ES-I3 (cell line): ENCODE data around the gene SLC35F6.
"Not testable (repeated sequence)": the region's sequence is repeated elsewhere in the genome, so short reads cannot be mapped to it uniquely, and the experiment has no call there.

ENCODE experiments used
- H3K36me3 ChIP-seq: 2 replicates; pipeline ENCODE4 v1.6.1; 2013; ENCODE audit warnings: mild to moderate bottlenecking, low read length, control low read depth, moderate library complexity; ENCODE audit not compliant: insufficient read depth
- H3K4me1 ChIP-seq: 2 replicates; pipeline ENCODE4 v1.6.1; 2013; ENCODE audit warnings: mild to moderate bottlenecking, control low read depth, low read length; ENCODE audit not compliant: insufficient read depth
- H3K9ac ChIP-seq: 2 replicates; pipeline ENCODE4 v1.6.1; 2013; ENCODE audit warnings: low read depth, mild to moderate bottlenecking, low read length, moderate library complexity
- H3K9me3 ChIP-seq: 2 replicates; pipeline ENCODE4 v1.6.1; 2013; ENCODE audit warnings: mild to moderate bottlenecking, low read length, moderate library complexity; ENCODE audit not compliant: control insufficient read depth, insufficient read depth

SLC35F6 gene

DNA sequence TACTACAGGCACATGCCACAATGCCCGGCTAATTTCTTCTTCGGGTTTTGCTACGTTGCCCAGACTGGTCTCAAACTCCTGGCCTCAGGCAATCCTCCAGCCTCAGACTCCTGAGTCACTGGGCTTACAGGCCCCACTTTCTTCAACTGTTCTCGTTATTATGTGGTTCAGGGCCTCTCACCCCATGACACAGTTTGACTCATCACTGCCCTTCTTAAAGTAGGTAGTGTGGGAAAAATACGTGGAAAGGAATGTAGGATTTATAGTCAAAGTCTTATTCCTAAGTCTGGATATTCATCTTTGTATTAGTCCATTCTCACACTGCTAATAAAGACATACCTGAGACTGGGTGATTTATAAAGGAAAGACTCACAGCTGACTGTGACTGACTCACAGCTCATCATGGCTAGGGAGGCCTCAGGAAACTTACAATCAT is 41.2 kb downstream of the SLC35F6 start:
- H3K9me3 ChIP-seq: no peaks in the 10 kb centered on the region
- H3K9ac ChIP-seq: no peak overlapping the region
- H3K4me1 ChIP-seq: 0 out of 2 replicates have a peak, but pooled peaks cover 4% of the 10 kb centered on the region
- no peaks in the 10 kb centered on the region for H3K36me3 ChIP-seq

DNA sequence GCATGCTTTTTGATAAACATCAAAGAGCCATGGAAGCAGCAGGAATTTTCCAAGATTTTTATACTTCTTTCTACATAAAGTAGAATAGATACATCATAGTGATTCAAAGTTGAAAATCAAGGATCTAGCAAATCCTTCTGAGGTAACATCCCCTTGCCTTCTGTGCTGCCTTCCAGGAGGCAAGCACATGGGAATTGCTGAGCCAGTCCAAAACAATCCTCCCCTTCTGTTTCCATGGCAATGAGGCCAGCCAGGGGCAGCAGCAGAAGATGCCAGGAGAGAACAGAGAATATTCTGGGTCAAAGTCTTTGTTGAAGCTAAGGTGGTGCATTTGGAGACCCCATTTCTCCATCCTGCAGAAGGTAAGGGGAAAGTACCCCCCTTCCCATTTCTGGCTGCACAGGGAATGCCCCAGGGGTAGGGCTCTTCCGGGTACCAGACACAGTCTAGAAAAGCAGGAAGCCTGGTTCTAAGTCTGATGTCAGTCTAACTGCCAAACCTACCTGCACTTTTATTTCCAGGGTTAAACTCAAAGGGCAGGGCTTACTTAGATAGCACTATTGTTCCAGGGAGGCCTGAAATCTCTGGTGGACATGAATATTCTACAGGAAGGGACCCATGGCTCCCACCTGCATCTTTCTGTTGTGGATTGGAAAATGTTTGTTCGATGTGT is 43.8 kb downstream of the SLC35F6 start:
- no peak overlapping the region for H3K9ac ChIP-seq
- peaks cover 8% of the 10 kb centered on the region; the same call in 1 of the 2 replicates for H3K4me1 ChIP-seq
- H3K9me3 ChIP-seq: no peaks in the 10 kb centered on the region
- no peaks in the 10 kb centered on the region for H3K36me3 ChIP-seq

GRCh38 chr2:26809211-26809610 is 45.1 kb downstream of the SLC35F6 start:
- H3K4me1 ChIP-seq: peaks cover 8% of the 10 kb centered on the region; the same call in 1 of the 2 replicates
- H3K9me3 ChIP-seq: no peaks in the 10 kb centered on the region
- H3K9ac ChIP-seq: no peak overlapping the region
- no peaks in the 10 kb centered on the region for H3K36me3 ChIP-seq

DNA sequence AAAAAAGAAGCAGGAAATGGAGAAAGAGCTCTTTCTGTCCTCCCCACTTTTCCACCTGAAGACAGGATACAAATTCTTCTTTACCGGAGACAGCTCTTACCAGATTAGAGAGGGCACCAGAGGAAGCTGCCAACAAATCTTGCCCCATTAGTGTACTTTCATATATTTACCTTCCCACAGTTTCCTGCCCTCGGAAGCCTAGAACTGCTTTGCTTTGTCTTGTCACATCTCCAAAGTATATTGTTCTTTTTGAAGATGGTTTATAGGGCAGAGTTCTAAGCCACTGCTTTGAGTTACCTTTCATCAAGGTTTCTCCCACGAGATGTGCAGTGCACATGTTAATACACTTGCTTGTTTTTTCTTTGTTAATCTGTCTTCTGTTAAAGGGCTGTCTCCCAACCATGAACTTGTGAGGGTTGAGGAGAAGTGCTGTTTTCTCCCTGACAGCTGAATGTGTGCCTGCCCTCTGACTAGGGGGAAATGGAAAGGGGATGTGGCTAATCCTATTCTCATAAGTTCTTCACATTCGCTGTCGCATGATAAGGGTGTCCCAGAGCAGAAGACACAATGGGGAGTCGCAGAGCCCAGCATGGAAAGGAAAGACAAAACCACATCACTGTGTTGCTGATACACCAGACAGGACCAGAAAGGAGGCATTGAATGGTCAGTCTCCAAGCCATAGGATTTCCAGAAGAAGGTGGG is 45.9 kb downstream of the SLC35F6 start:
- H3K9me3 ChIP-seq: no peaks in the 10 kb centered on the region
- H3K9ac ChIP-seq: no peak overlapping the region
- no peaks in the 10 kb centered on the region for H3K36me3 ChIP-seq
- H3K4me1 ChIP-seq: peaks cover 8% of the 10 kb centered on the region; the same call in 1 of the 2 replicates

DNA sequence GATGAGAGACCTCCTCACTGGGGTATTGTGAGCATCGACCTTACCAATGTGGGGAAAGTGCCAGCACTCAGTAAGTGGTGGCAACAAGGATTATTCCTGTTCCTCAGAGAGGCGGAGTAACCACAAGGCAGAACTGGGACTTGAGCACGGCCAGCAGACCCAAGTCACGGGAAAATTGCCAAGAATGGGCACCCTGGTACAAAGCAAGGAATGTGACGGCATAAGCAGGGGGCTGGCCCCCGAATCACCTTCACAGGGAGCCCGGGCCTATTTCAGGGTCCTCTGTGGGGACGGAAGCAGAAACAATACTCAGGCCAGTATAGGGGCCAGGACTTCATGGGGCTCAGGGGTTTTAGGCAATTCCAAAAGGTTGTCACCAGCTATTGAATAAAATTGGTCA is 47.2 kb downstream of the SLC35F6 start:
- Histone ChIP-seq H3K36me3 (no peaks in the 10 kb centered on the region), H3K4me1 (peaks cover 8% of the 10 kb centered on the region; the same call in 1 of the 2 replicates), H3K9me3 (no peaks in the 10 kb centered on the region), H3K9ac (no peak overlapping the region)

DNA sequence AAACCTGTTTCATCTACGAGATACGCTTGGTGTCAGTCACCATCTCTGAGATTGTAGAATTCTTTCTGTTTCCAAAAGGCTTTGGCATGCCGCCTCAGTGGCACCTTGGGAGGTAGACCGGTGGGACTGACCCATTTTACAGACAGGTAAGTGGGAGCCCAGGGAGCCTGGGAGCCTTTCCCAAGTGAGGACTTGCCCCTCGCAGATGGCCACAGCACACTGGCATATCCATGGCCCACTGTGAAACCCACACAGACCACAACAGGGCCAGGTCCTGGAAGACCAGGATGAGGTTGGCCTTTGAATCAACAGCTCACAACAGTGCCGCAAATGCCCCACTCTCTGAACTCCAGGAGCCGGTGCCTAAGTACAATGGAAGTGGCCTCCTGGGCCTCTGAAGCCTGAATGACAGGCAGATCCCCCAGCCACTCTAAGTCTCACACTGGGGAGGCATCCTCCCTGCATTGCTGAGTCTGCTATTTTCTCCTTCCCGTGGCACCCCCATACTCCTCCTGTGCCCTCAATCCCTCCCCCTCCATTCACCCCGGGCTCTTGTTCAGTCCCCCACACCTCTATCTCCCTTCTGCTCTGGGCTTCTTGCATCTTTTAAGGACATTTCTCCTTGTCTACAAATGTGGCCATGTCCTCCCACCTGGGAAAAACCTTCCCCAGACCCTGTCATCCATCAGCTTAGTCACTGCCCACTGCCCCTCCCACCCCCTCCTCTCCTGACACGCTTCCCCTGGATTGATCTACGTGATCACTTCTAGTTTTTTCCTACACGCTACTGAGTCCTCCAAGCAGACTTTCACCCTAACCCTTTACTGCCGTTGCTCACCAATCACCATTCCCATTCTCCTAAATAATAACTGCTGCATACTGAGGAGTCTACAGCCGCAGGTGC is 48.0 kb downstream of the SLC35F6 start:
- no peak overlapping the region for H3K9ac ChIP-seq
- H3K4me1 ChIP-seq: peaks cover 8% of the 10 kb centered on the region; the same call in 1 of the 2 replicates
- H3K9me3 ChIP-seq: no peaks in the 10 kb centered on the region
- H3K36me3 ChIP-seq: no peaks in the 10 kb centered on the region

- no peaks in the 10 kb centered on the region for H3K9me3 ChIP-seq
Measured at GRCh38 chr2:26812731-26813130, 48.6 kb downstream of the SLC35F6 start.

DNA sequence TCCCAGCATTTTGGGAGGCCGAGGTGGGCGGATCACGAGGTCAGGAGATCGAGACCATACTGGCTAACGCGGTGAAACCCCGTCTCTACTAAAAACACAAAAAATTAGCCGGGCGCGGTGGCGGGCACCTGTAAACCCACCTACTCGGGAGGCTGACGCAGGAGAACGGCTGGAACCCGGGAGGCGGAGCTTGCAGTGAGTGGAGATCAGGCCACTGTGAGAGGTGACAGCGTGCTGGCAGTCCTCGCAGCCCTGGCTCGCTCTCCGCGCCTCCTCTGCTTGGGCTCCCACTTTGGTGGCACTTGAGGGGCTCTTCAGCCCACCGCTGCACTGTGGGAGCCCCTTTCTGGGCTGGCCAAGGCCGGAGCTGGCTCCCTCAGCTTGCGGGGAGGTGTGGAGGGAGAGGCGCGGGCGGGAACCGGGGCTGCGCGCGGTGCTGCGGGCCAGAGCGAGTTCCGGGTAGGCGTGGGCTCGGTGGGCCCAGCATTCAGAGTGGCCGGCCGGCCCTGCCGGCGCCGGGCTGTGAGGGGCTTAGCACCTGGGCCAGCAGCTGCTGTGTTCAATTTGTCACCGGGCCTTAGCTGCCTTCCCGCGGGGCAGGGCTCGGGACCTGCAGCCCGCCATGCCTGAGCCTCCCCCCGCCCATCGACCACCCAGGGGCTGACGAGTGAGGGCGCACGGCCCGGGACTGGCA is 50.1 kb downstream of the SLC35F6 start:
- H3K4me1 ChIP-seq, H3K36me3 ChIP-seq, H3K9me3 ChIP-seq, H3K9ac ChIP-seq: not testable (repeated sequence)

More at GRCh38 chr2:26812731-26813130, 48.6 kb downstream of the SLC35F6 start:
- H3K36me3 ChIP-seq: no peaks in the 10 kb centered on the region
- H3K4me1 ChIP-seq: peaks cover 7% of the 10 kb centered on the region; the same call in 1 of the 2 replicates
- no peak overlapping the region for H3K9ac ChIP-seq

GRCh38 chr2:26816893-26817292 is 52.8 kb downstream of the SLC35F6 start:
- Histone ChIP-seq H3K4me1 (peaks cover 3% of the 10 kb centered on the region; the same call in 1 of the 2 replicates), H3K9ac (no peak overlapping the region), H3K9me3 (no peaks in the 10 kb centered on the region), H3K36me3 (no peaks in the 10 kb centered on the region)

DNA sequence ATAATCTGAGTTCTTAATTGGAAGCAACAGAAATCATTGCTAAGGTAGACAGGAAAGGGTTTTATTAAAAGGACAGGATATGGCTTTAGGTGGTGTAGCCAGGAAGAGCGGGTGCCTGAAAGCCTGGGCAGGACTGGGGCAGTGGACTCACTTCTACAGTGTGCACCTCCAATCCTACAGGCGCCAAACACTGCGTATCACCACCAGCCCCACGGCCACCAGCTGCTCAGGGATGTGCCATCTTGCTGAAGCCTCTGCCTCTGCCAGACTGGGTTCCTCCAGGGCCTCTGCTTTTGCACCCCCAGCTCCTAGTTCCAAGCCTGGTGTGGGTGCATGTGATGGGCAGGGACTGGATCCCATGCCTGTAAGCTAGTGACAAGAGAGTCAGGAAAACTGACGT is 54.2 kb downstream of the SLC35F6 start:
- H3K9me3 ChIP-seq: no peaks in the 10 kb centered on the region
- H3K9ac ChIP-seq: no peak overlapping the region
- H3K4me1 ChIP-seq: no peaks in the 10 kb centered on the region
- no peaks in the 10 kb centered on the region for H3K36me3 ChIP-seq

- Histone ChIP-seq H3K36me3 (no peaks in the 10 kb centered on the region), H3K9ac (no peak overlapping the region), H3K9me3 (no peaks in the 10 kb centered on the region), H3K4me1 (no peaks in the 10 kb centered on the region)
Measured at GRCh38 chr2:26818972-26819371, 54.9 kb downstream of the SLC35F6 start.

GRCh38 chr2:26820932-26821331 is 56.8 kb downstream of the SLC35F6 start:
- H3K4me1 ChIP-seq: no peaks in the 10 kb centered on the region
- no peaks in the 10 kb centered on the region for H3K9me3 ChIP-seq
- H3K9ac ChIP-seq: no peak overlapping the region
- H3K36me3 ChIP-seq: no peaks in the 10 kb centered on the region

DNA sequence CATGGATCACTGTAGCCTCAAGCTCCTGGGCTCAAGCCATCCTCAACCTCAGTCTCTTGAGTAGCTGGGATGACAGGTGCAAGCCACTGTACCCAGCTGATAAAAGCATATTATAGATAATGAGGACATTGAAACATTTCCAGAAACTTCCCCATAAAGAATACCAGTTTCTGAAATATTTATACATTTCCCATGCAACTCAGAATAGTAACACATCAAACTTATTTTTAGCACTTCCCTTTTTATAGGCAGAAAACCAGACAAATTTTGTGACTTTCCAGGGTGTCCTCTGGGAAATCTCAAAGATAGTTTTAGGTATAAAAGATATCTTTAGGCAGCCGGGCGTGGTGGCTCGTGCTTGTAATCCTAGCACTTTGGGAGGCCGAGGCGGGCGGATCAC is 58.8 kb downstream of the SLC35F6 start:
- Histone ChIP-seq H3K4me1 (no peaks in the 10 kb centered on the region), H3K9me3 (no peaks in the 10 kb centered on the region), H3K36me3 (no peaks in the 10 kb centered on the region), H3K9ac (no peak overlapping the region)
